Astrocyte (in vitro differentiated cells and primary cell): ENCODE data around the gene GIT2.
"Not testable (repeated sequence)": the region's sequence is repeated elsewhere in the genome, so short reads cannot be mapped to it uniquely, and the experiment has no call there.

Experiments
- EZH2 ChIP-seq: IDR thresholded peaks from 2 replicates; pipeline ENCODE4 v1.6.1; 2012; ENCODE audit warnings: mild to moderate bottlenecking, low read length, inconsistent platforms; ENCODE audit not compliant: insufficient read depth
- TF ChIP-seq, protein P1 (sequence below): IDR thresholded peaks from 2 replicates; pipeline ENCODE4 v1.5.1; 2011; ENCODE audit warnings: low read depth, mild to moderate bottlenecking, inconsistent platforms, low read length, moderate library complexity; ENCODE audit not compliant: insufficient read depth

DNA sequence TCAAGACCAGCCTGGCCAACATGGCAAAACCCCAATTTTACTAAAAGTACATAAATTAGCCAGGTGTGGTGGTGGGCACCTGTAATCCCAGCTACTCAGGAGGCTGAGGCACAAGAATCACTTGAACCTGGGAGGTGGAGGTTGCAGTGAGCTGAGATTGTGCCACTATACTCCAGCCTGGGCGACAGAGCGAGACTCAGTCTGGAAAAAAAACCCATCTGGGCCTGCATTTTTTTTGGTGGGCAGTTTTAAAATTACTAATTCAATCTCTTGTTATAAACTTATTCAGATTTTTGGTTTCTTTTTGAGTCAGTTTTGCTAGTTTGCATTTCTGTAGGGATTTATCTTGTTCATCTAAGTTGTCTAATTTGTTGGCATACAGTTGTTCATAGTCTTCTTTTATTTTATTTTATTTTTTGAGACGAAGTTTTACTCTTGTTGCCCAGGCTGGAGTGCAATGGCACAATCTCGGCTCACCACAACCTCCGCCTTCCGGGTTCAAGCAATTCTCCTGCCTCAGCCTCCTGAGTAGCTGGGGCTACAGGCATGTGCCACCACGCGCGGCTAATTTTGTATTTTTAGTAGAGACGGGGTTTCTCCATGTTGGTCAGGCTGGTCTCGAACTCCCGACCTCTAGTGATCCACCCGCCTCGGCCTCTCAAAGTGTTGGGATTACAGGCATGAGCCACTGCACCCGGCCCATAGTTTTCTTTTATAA, 12.7 kb upstream of the GIT2 start:
- TF ChIP-seq, protein P1, sequence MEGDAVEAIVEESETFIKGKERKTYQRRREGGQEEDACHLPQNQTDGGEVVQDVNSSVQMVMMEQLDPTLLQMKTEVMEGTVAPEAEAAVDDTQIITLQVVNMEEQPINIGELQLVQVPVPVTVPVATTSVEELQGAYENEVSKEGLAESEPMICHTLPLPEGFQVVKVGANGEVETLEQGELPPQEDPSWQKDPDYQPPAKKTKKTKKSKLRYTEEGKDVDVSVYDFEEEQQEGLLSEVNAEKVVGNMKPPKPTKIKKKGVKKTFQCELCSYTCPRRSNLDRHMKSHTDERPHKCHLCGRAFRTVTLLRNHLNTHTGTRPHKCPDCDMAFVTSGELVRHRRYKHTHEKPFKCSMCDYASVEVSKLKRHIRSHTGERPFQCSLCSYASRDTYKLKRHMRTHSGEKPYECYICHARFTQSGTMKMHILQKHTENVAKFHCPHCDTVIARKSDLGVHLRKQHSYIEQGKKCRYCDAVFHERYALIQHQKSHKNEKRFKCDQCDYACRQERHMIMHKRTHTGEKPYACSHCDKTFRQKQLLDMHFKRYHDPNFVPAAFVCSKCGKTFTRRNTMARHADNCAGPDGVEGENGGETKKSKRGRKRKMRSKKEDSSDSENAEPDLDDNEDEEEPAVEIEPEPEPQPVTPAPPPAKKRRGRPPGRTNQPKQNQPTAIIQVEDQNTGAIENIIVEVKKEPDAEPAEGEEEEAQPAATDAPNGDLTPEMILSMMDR: not testable (repeated sequence)
- not testable (repeated sequence) for TF ChIP-seq EZH2
